DND-41 (cell line): Measurements from ENCODE around the gene SGMS1.

Experiments
- ATAC-seq: fragments of 200-7000 bp; cut with Tn5 transposase; 3 replicates; pipeline ENCODE4 v1.9.1; 2021; ENCODE audit warnings: low read depth; ENCODE audit not compliant: insufficient read depth
- DNase-seq: peaks from one replicate; pipeline ENCODE4 v3.0.0-alpha.2; 2020
- H2AFZ ChIP-seq: 2 replicates; pipeline ENCODE4 v1.6.0; 2012; ENCODE audit warnings: low read depth, low read length
- H3K27ac ChIP-seq: 2 replicates; pipeline ENCODE4 v1.5.1; 2012; ENCODE audit warnings: low read length, inconsistent platforms
- H3K27me3 ChIP-seq: fragments of 200-600 bp; sonication (generic); 2 replicates; pipeline ENCODE4 v1.6.0; 2012; ENCODE audit warnings: low read length, mild to moderate bottlenecking, inconsistent platforms; ENCODE audit not compliant: insufficient read depth, poor library complexity
- H3K36me3 ChIP-seq: 2 replicates; pipeline ENCODE4 v1.5.1; 2012; ENCODE audit warnings: low read length, inconsistent platforms; ENCODE audit not compliant: insufficient read depth
- H3K4me1 ChIP-seq: 2 replicates; pipeline ENCODE4 v1.5.1; 2012; ENCODE audit warnings: mild to moderate bottlenecking, low read length; ENCODE audit not compliant: insufficient read depth
- H3K4me2 ChIP-seq: 2 replicates; pipeline ENCODE4 v1.6.0; 2012; ENCODE audit warnings: mild to moderate bottlenecking, moderate library complexity, low read length, inconsistent platforms; ENCODE audit not compliant: insufficient read depth
- H3K4me3 ChIP-seq, 2 experiments: fragments of 200-600 bp in 1 of 2; shearing (Covaris generic) in 1 of 2; 2 replicates each; pipeline ENCODE4 v1.5.1; 2012 to 2016; ENCODE audit warnings: inconsistent platforms in 2 of 2, low read length in 2 of 2, mild to moderate bottlenecking in 2 of 2, low read depth in 1 of 2, moderate library complexity in 1 of 2
- H3K79me2 ChIP-seq: 2 replicates; pipeline ENCODE4 v1.6.0; 2012; ENCODE audit warnings: low read length, inconsistent platforms; ENCODE audit not compliant: insufficient read depth
- H3K9ac ChIP-seq: 2 replicates; pipeline ENCODE4 v1.6.0; 2012; ENCODE audit warnings: low read depth, mild to moderate bottlenecking, inconsistent platforms, low read length, moderate library complexity
- H3K9me3 ChIP-seq: 2 replicates; pipeline ENCODE4 v1.5.1; 2012; ENCODE audit warnings: low read length, moderate library complexity, mild to moderate bottlenecking, inconsistent platforms; ENCODE audit not compliant: insufficient read depth, severe bottlenecking
- H4K20me1 ChIP-seq: 2 replicates; pipeline ENCODE4 v1.6.0; 2012; ENCODE audit warnings: low read length; ENCODE audit not compliant: insufficient read depth
- CTCF ChIP-seq: IDR thresholded peaks from 2 replicates; pipeline ENCODE4 v1.5.1; 2012; ENCODE audit warnings: borderline replicate concordance, low read length, moderate library complexity, mild to moderate bottlenecking; ENCODE audit not compliant: poor library complexity, severe bottlenecking; ENCODE audit errors: extremely low read depth
- EZH2 ChIP-seq: IDR thresholded peaks from 3 replicates; pipeline ENCODE4 v1.6.1; 2012; ENCODE audit warnings: borderline replicate concordance, low read depth, mild to moderate bottlenecking, moderate library complexity, low read length, inconsistent platforms; ENCODE audit not compliant: severe bottlenecking

Gene SGMS1

GRCh38 chr10:50545846-50546245 is 77.9 kb downstream of the SGMS1 start:
- no peak overlapping the region for H3K4me2 ChIP-seq

GRCh38 chr10:50544857-50545429 is 78.8 kb downstream of the SGMS1 start:
- H2AFZ ChIP-seq, result no peak overlapping the region
- H3K4me3 ChIP-seq, result no peak overlapping the region
- H4K20me1 ChIP-seq, result no peaks in the 10 kb centered on the region
- TF ChIP-seq EZH2 (no peak), CTCF (no peak)
- H3K4me2 ChIP-seq, result no peak overlapping the region
- DNase-seq, result no peak
- ATAC-seq, result no peak
- no peaks in the 10 kb centered on the region for H3K27me3 ChIP-seq
- H3K4me1 ChIP-seq, result no peaks in the 10 kb centered on the region
- H3K27ac ChIP-seq, result no peak overlapping the region
- no peaks in the 10 kb centered on the region for H3K36me3 ChIP-seq
- no peak overlapping the region for H3K9ac ChIP-seq
- no peaks in the 10 kb centered on the region for H3K9me3 ChIP-seq
- no peaks in the 10 kb centered on the region for H3K79me2 ChIP-seq

More at GRCh38 chr10:50545846-50546245, 77.9 kb downstream of the SGMS1 start:
- Histone ChIP-seq H3K36me3 (no peaks in the 10 kb centered on the region), H4K20me1 (no peaks in the 10 kb centered on the region), H3K79me2 (no peaks in the 10 kb centered on the region), H2AFZ (no peak overlapping the region), H3K4me1 (no peaks in the 10 kb centered on the region), H3K9ac (no peak overlapping the region), H3K27ac (no peak overlapping the region), H3K9me3 (no peaks in the 10 kb centered on the region), H3K4me3 (no peak overlapping the region), H3K27me3 (no peaks in the 10 kb centered on the region)
- DNase-seq (no peak), ATAC-seq (no peak)
- TF ChIP-seq EZH2 (no peak), CTCF (no peak)

GRCh38 chr10:50544095-50544856 is 79.5 kb downstream of the SGMS1 start:
- DNase-seq, result no peak

More at GRCh38 chr10:50544095-50544856, 79.5 kb downstream of the SGMS1 start:
- H3K9me3 ChIP-seq, result no peaks in the 10 kb centered on the region
- no peak overlapping the region for H3K27ac ChIP-seq
- no peak overlapping the region for H3K4me3 ChIP-seq
- TF ChIP-seq CTCF, result no peak
- TF ChIP-seq EZH2, result no peak
- H4K20me1 ChIP-seq, result no peaks in the 10 kb centered on the region
- H3K4me2 ChIP-seq, result no peak overlapping the region
- no peak overlapping the region for H3K9ac ChIP-seq
- H3K79me2 ChIP-seq, result no peaks in the 10 kb centered on the region
- ATAC-seq, result no peak
- no peaks in the 10 kb centered on the region for H3K27me3 ChIP-seq
- H3K36me3 ChIP-seq, result no peaks in the 10 kb centered on the region
- H3K4me1 ChIP-seq, result no peaks in the 10 kb centered on the region
- no peak overlapping the region for H2AFZ ChIP-seq
